Peyer's patch (tissue), 4 donors: Measurements from ENCODE around the gene PRKCZ. TPM values are rescaled to one million over a fixed set of nuclear protein-coding genes. Genes with fewer than 3 reads are reported as not detected.

Experiments
- DNase-seq, 3 donors: peaks; one replicate each; pipeline ENCODE4 v3.0.0-alpha.2; 2017 to 2019
- H3K27ac ChIP-seq, 4 donors: fragments of 200-600 bp; sonication (generic); one replicate each; pipeline ENCODE4 v1.5.1; 2016 to 2019
- H3K27me3 ChIP-seq, 2 donors: fragments of 200-600 bp; sonication (generic); one replicate each; pipeline ENCODE4 v1.5.1; 2019
- H3K36me3 ChIP-seq, 3 donors: fragments of 200-600 bp; sonication (generic); one replicate each; pipeline ENCODE4 v1.5.1; 2016 to 2019
- H3K4me1 ChIP-seq, 4 donors: fragments of 200-600 bp; sonication (generic); one replicate each; pipeline ENCODE4 v1.5.1; 2016 to 2019
- H3K4me3 ChIP-seq, 4 donors: fragments of 200-600 bp; sonication (generic); 1 replicate in 3 of 4; 2 replicates in 1 of 4; pipeline ENCODE4 v1.5.1; 2016 to 2019; ENCODE audit warnings: mild to moderate bottlenecking in 1 of 4
- H3K9me3 ChIP-seq, 4 donors: fragments of 200-600 bp; sonication (generic); one replicate each; pipeline ENCODE4 v1.5.1; 2016 to 2019; ENCODE audit warnings: mild to moderate bottlenecking in 1 of 4
- CTCF ChIP-seq, 6 experiments: fragments of 450-650 bp in 4 of 6; fragments of 200-600 bp in 2 of 6; sonication (generic) in 1 of 6; IDR thresholded peaks; one replicate each; pipeline ENCODE4 v1.5.1; 2017 to 2019; ENCODE audit warnings: antibody characterized with exemption in 6 of 6, mild to moderate bottlenecking in 3 of 6, moderate library complexity in 1 of 6
- POLR2A ChIP-seq, 2 donors: fragments of 450-650 bp; IDR thresholded peaks; one replicate each; pipeline ENCODE4 v1.5.1; 2017; ENCODE audit warnings: antibody characterized with exemption in 2 of 2, mild to moderate bottlenecking in 2 of 2, moderate library complexity in 2 of 2
- total RNA-seq, 4 donors: library from RNA; depleted of rRNA; stranded (reverse); fragments of >200 nt; gene quantifications; one replicate each; pipeline ENCODE4 v1.1.0, GENCODE V29; 2016

Gene PRKCZ
- total RNA-seq, 4 donors from 2014 or later, result 51.2 to 105 (median 93.6) TPM

- H3K36me3 ChIP-seq, result peaks cover 0 to 58% (median 0%) of the 10 kb centered on the region in 3 donors
- no peaks in the 10 kb centered on the region for H3K9me3 ChIP-seq
- TF ChIP-seq CTCF (IDR thresholded peaks at IDR 0.05) (no peak), POLR2A (IDR thresholded peaks at IDR 0.05) (no peak)
- H3K4me1 ChIP-seq, result no peaks in the 10 kb centered on the region
- no peak overlapping the region for H3K27ac ChIP-seq
- no peaks in the 10 kb centered on the region for H3K27me3 ChIP-seq
- H3K4me3 ChIP-seq, result no peak overlapping the region
- no peak for DNase-seq
These were observed 100.6 kb downstream of the PRKCZ start for GRCh38 chr1:2150801-2151200.

- no peak for DNase-seq
- H3K36me3 ChIP-seq, result peaks cover 0 to 55% (median 0%) of the 10 kb centered on the region in 3 donors
- H3K4me1 ChIP-seq, result no peaks in the 10 kb centered on the region
- no peak overlapping the region for H3K4me3 ChIP-seq
- no peaks in the 10 kb centered on the region for H3K9me3 ChIP-seq
- no peaks in the 10 kb centered on the region for H3K27me3 ChIP-seq
- no peak overlapping the region for H3K27ac ChIP-seq
- TF ChIP-seq CTCF (IDR thresholded peaks at IDR 0.05), result no peak
- TF ChIP-seq POLR2A (IDR thresholded peaks at IDR 0.05), result no peak
These were observed 101.0 kb downstream of the PRKCZ start for GRCh38 chr1:2151252-2151651.

- H3K4me3 ChIP-seq, result no peak overlapping the region
- no peak for DNase-seq
- no peaks in the 10 kb centered on the region for H3K4me1 ChIP-seq
- peaks cover 0 to 49% (median 0%) of the 10 kb centered on the region in 3 donors for H3K36me3 ChIP-seq
- no peak for TF ChIP-seq POLR2A (IDR thresholded peaks at IDR 0.05)
- TF ChIP-seq CTCF (IDR thresholded peaks at IDR 0.05), result no peak
- no peaks in the 10 kb centered on the region for H3K9me3 ChIP-seq
- H3K27ac ChIP-seq, result no peak overlapping the region
- H3K27me3 ChIP-seq, result no peaks in the 10 kb centered on the region
These were observed 101.7 kb downstream of the PRKCZ start for GRCh38 chr1:2151911-2152310.

- Histone ChIP-seq H3K9me3 (no peaks in the 10 kb centered on the region), H3K27ac (no peak overlapping the region), H3K27me3 (no peaks in the 10 kb centered on the region), H3K36me3 (peaks cover 0 to 51% (median 0%) of the 10 kb centered on the region in 3 donors), H3K4me1 (no peaks in the 10 kb centered on the region), H3K4me3 (no peak overlapping the region)
- DNase-seq, result no peak
- TF ChIP-seq POLR2A (IDR thresholded peaks at IDR 0.05) (no peak), CTCF (IDR thresholded peaks at IDR 0.05) (no peak)
These were observed 102.7 kb downstream of the PRKCZ start for GRCh38 chr1:2152954-2153353.

GRCh38 chr1:2154022-2154421, 103.8 kb downstream of the PRKCZ start:
- Histone ChIP-seq H3K36me3 (peaks cover 0 to 50% (median 0%) of the 10 kb centered on the region in 3 donors), H3K4me1 (no peaks in the 10 kb centered on the region), H3K9me3 (no peaks in the 10 kb centered on the region), H3K27ac (no peak overlapping the region), H3K27me3 (no peaks in the 10 kb centered on the region), H3K4me3 (no peak overlapping the region)
- no peak for DNase-seq
- TF ChIP-seq POLR2A (IDR thresholded peaks at IDR 0.05) (no peak), CTCF (IDR thresholded peaks at IDR 0.05) (no peak)

- TF ChIP-seq POLR2A (IDR thresholded peaks at IDR 0.05), result no peak
- TF ChIP-seq CTCF (IDR thresholded peaks at IDR 0.05), result no peak
- Histone ChIP-seq H3K27me3 (no peaks in the 10 kb centered on the region), H3K36me3 (peaks cover 0 to 49% (median 0%) of the 10 kb centered on the region in 3 donors), H3K4me3 (no peak overlapping the region), H3K9me3 (no peaks in the 10 kb centered on the region), H3K4me1 (no peaks in the 10 kb centered on the region), H3K27ac (no peak overlapping the region)
- DNase-seq, result no peak
These were observed 105.0 kb downstream of the PRKCZ start for GRCh38 chr1:2155147-2155598.
